NCI-H1092 treated with DMSO at 0.1 percent for 48 hours (cell line): ENCODE measurements around the gene CAMTA1.

Experiments used
- DNase-seq: peaks from one replicate; lab custom pipeline; 2025; lab: John Stamatoyannopoulos, UW

Gene CAMTA1

DNA sequence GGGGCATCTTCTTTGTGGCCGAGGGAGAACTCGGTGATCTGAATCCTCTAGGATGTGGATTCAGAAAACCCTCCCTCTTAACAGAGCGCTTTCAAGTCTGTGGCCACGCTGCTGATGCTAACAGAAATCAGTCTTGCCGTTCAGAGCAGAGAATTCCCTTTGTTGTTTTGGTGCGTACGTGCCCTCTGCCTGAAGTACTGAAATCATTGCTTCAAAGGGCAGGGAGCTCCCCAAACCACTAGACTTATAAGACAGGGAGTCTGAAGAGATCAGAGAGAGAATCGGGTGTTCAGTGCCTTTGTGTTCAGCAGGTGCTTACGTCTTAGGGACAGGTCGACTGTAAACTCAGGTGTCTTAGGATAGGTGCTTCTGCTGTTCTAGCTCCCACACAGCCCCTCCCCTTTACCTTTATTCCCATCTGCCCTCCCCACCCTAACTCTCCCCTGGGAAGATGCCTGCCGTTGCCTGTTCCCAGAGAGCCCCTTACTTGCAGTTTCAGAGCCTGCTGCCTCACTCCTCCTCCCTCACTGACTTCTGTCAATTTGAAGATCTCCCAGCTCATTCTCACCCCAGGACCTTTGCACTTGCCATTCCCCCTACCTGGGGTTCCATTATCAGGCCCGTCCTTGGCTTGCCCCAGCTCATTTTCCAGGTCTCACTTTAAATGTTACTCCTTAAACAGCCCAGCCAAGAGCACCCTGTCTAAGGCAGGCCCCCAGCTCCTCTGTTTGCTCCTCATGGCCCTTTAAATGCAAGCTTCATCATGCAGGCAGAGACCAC, 143.0 kb downstream of the CAMTA1 start:
- no peak for DNase-seq

DNA sequence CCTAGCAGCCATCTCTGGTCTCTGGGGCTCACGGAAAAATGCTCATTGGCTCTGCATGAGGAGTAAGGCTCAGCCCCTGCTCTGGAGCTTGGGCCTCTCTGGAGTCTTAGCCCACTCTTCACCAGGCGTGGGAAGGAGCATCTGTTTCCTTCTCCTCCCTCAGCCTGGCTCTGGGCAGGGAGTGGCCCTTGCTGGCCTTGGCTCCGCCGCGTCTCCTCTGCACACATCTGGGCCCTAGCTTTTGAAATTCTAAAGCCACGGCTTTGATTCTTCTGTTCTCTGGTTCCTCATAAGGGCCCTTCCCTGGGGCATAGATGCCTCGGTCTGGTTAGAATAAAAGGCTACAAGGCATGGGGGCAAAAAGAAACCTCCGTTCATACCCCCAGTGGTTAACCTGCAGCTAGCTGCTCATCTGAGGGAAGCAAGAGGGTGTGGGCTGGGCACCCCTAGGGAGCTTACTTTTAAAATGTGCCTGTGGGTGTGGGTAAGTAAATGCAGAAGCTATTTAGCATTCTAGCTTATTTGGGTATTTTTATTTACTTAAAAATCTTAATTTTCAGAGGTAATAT, 145.6 kb downstream of the CAMTA1 start:
- DNase-seq = no peak

GRCh38 chr1:6935361-6935883, 150.2 kb downstream of the CAMTA1 start:
- DNase-seq = peak; percentile 38

GRCh38 chr1:6935911-6936690, 150.8 kb downstream of the CAMTA1 start:
- no peak for DNase-seq

DNA sequence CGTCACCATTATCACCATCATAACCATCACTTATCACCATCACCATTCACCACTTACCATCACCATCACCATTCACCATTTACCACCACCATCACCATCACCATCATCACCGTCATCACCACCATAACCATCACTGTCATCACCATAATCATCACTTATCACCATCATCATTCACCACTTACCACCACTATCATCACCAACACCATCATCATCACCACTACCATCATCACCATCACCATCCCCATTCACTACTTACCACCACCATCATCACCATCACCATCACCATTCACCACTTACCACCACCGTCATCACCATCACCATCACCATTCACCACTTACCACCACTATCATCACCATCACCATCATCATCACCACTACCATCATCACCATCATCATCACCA, 151.8 kb downstream of the CAMTA1 start:
- no peak for DNase-seq

GRCh38 chr1:6939363-6939762, 154.1 kb downstream of the CAMTA1 start:
- no peak for DNase-seq

- DNase-seq = no peak
Observed at GRCh38 chr1:6941786-6942185, 156.5 kb downstream of the CAMTA1 start.

- no peak for DNase-seq
Observed at GRCh38 chr1:6942990-6943389, 157.7 kb downstream of the CAMTA1 start.

- DNase-seq = no peak
Observed at GRCh38 chr1:6944434-6944833, 159.2 kb downstream of the CAMTA1 start.

DNA sequence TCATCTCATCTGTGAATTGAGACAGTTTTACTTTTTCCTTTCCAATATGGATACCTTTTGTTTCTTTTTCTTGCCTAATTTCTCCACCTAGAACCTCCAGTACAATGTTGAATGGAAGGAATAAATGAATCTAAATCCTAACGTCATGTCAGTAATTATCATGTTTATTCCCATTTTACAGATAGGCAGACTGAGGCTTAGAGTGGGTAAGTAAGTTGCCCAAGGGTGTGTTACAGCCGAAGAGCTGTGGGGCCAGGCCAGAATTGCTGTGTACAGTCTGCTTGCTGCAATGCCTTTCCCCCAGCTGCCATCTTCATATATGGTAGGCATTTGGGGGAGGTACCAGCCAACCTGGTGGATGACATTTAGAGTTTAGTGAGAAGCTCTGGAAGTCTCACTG, 162.7 kb downstream of the CAMTA1 start:
- no peak for DNase-seq

GRCh38 chr1:6948416-6948815, 163.2 kb downstream of the CAMTA1 start:
- DNase-seq = no peak

GRCh38 chr1:6948861-6949260, 163.6 kb downstream of the CAMTA1 start:
- no peak for DNase-seq

- no peak for DNase-seq
Observed at GRCh38 chr1:6950001-6950765, 164.9 kb downstream of the CAMTA1 start.

DNA sequence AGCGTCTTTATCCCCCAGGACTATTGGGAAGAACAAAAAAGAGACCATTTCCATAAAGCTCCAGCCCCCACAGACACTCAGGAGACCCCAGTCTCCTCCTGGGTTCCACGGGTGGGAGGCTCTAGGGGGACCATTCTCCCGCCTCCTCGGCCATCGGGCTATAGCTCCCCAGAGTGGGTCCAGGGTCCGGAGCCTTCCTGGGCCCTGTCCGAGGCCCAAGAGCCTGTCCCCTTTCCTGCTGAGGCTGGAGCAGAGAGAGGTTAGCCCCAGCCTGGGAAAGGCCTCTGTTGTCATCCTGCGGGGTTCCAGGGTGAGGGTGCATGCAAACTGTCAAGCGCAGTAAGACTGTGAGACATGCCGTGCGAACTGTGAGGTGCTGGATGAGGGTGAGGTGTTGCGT, 166.3 kb downstream of the CAMTA1 start:
- DNase-seq = no peak

- DNase-seq = no peak
Observed at GRCh38 chr1:6953216-6953615, 168.0 kb downstream of the CAMTA1 start.

- DNase-seq = no peak
Observed at GRCh38 chr1:6953907-6954364, 168.7 kb downstream of the CAMTA1 start.

DNA sequence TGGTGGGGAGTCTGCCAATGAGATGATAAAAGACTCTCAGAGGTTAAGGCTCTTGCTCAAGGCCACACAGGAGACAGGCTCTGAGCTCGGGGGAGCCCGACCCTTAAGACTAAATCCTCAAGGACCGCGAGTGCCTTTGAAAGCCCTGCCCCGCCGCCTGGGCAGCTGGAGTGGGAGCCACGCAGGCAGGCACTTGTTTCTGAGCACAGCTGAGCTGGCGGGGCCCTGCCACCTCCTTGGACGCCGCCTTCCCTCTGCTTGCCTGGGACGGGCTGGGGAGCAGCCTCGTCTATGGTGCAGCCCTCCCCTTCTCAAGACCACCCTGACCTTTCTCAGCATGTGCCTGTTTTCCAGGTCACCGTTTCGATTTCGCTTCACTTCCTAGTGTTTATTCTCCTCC, 169.3 kb downstream of the CAMTA1 start:
- no peak for DNase-seq

GRCh38 chr1:6955357-6956094, 170.3 kb downstream of the CAMTA1 start:
- DNase-seq = no peak

- no peak for DNase-seq
Observed at GRCh38 chr1:6956488-6957159, 171.4 kb downstream of the CAMTA1 start.

DNA sequence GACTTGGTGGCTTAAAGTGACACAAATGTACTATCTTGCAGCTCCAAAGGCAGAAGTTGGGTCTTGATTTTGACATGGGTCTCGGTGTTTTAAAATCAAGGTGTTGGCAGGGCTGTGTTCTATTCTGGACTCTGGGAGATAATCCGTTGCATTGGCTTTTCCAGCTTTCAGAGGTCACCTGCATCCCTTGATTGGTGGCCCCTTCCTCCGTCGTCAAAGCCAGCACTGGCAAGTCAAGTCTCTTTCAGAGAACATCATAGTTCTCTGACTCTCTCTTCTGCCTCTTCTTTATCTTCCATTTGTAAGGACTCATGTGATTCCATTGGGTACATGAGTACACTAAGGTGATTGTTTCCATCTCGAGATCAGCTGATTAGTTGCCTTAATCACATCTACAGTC, 172.1 kb downstream of the CAMTA1 start:
- no peak for DNase-seq
